Stimulated activated naive B cell treated with anti-CD40 and anti-IgM and Interleukin-4, amounts not matched to agents 10 μg/mL and 1 μg/mL and 100 μg/mL, for 72 hours (primary cell): Measurements from ENCODE around the gene FHOD3.
A peak's percentile ranks its signal among the peaks of the same experiment; 100 is the strongest.

Experiments
- ATAC-seq, 2 donors: fragments of 150-1000 bp; cut with Tn5 transposase; replicated peaks; 2 replicates each; pipeline ENCODE4 v1.10.0; 2021; ENCODE audit warnings: moderate library complexity in 1 of 2
- DNase-seq: peaks from one replicate; pipeline ENCODE4 v3.0.0; 2021
- H3K27ac Mint-ChIP-seq: one replicate; pipeline ENCODE4 v1.8.0; 2022; ENCODE audit warnings: mild to moderate bottlenecking, mixed read lengths
- H3K27me3 Mint-ChIP-seq, 2 donors: one replicate each; pipeline ENCODE4 v1.8.0; 2022; ENCODE audit warnings: mixed read lengths in 2 of 2
- H3K36me3 Mint-ChIP-seq, 2 donors: one replicate each; pipeline ENCODE4 v1.8.0; 2022; ENCODE audit warnings: mixed read lengths in 2 of 2, mild to moderate bottlenecking in 1 of 2
- H3K4me1 Mint-ChIP-seq, 2 donors: one replicate each; pipeline ENCODE4 v1.8.0; 2022; ENCODE audit warnings: mixed read lengths in 2 of 2, mild to moderate bottlenecking in 1 of 2
- H3K4me3 Mint-ChIP-seq, 2 donors: one replicate each; pipeline ENCODE4 v1.8.0; 2022; ENCODE audit warnings: mild to moderate bottlenecking in 2 of 2, mixed read lengths in 2 of 2, moderate library complexity in 1 of 2
- H3K9me3 Mint-ChIP-seq, 2 donors: one replicate each; pipeline ENCODE4 v1.8.0; 2022; ENCODE audit warnings: mixed read lengths in 2 of 2, mild to moderate bottlenecking in 1 of 2

FHOD3 gene

GRCh38 chr18:36358141-36358540 lies 60.6 kb downstream of the FHOD3 start:
- Mint-ChIP-seq H3K9me3 (peaks cover 0 to 3% of the 10 kb centered on the region in 2 donors), H3K27me3 (peaks cover 21 to 26% of the 10 kb centered on the region in 2 donors)

GRCh38 chr18:36360256-36360909 lies 62.9 kb downstream of the FHOD3 start:
- Mint-ChIP-seq H3K4me3 (no peak overlapping the region), H3K27ac (no peak overlapping the region), H3K4me1 (no peaks in the 10 kb centered on the region), H3K36me3 (no peaks in the 10 kb centered on the region), H3K9me3 (peaks cover 0 to 3% of the 10 kb centered on the region in 2 donors), H3K27me3 (peaks cover 27 to 33% of the 10 kb centered on the region in 2 donors)
- DNase-seq (no peak), ATAC-seq (no peak)

More at GRCh38 chr18:36358141-36358540, 60.6 kb downstream of the FHOD3 start:
- no peak overlapping the region for H3K4me3 Mint-ChIP-seq
- ATAC-seq, result no peak
- no peaks in the 10 kb centered on the region for H3K36me3 Mint-ChIP-seq
- H3K4me1 Mint-ChIP-seq, result no peaks in the 10 kb centered on the region
- no peak overlapping the region for H3K27ac Mint-ChIP-seq
- no peak for DNase-seq

- no peak overlapping the region for H3K27ac Mint-ChIP-seq
- no peak for ATAC-seq
- no peak for DNase-seq
- H3K9me3 Mint-ChIP-seq, result peaks cover 0 to 3% of the 10 kb centered on the region in 2 donors
- H3K27me3 Mint-ChIP-seq, result peaks cover 23 to 35% of the 10 kb centered on the region in 2 donors
- no peaks in the 10 kb centered on the region for H3K4me1 Mint-ChIP-seq
- H3K36me3 Mint-ChIP-seq, result no peaks in the 10 kb centered on the region
- no peak overlapping the region for H3K4me3 Mint-ChIP-seq
These were observed 67.6 kb downstream of the FHOD3 start for GRCh38 chr18:36364911-36365624.

GRCh38 chr18:36365836-36366775 lies 68.6 kb downstream of the FHOD3 start:
- no peak overlapping the region for H3K27ac Mint-ChIP-seq
- H3K36me3 Mint-ChIP-seq, result no peaks in the 10 kb centered on the region
- H3K4me1 Mint-ChIP-seq, result no peaks in the 10 kb centered on the region
- no peak overlapping the region for H3K4me3 Mint-ChIP-seq
- H3K9me3 Mint-ChIP-seq, result peaks cover 4% of the 10 kb centered on the region in 2 donors
- peaks cover 20 to 34% of the 10 kb centered on the region in 2 donors for H3K27me3 Mint-ChIP-seq
- ATAC-seq (no peak), DNase-seq (no peak)

DNA sequence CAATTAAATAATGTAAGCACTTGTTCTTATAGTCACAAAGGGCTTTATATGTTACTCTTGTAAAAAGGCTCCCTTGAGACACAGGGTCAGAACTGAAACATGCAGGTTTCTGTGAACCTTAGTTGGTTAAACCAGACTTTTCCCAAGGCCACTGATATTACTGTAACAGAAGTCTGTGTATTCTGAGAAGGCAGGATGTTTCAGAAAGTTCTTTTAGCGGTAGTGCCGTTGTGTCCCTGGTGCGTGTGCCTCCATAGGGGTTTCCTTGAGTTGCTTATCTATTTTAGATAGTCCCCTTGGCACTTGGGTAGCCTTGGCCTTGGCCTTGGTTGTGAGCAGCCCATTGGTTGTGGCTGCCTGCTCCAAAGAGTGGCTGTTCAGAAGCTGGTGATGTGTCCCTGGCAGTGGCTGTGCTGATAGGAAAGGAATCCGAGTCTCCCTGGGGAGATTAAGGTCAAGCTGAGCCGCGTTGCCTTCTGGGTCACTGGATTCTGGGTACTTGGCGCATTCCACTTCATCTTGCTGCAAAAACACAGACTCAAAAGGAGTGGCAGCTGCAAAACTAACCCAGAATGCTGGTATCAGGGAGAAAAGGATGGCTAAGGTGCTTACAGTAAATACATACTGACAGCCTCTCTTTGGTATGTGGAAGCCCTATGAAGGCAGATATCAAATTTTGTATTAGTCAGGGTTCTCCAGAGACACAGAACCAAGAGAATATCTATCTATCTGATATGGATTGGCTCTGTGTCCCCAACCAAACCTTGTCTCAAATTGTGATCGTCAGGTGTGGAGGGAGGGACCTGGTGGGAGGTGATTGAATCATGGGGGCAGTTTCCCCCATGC lies 69.7 kb downstream of the FHOD3 start:
- DNase-seq, result no peak
- no peak overlapping the region for H3K27ac Mint-ChIP-seq
- no peaks in the 10 kb centered on the region for H3K4me1 Mint-ChIP-seq
- H3K36me3 Mint-ChIP-seq, result peaks cover 0 to 4% of the 10 kb centered on the region in 2 donors
- no peak for ATAC-seq
- peaks cover 25 to 36% of the 10 kb centered on the region in 2 donors for H3K27me3 Mint-ChIP-seq
- peaks cover 10 to 13% of the 10 kb centered on the region in 2 donors for H3K9me3 Mint-ChIP-seq
- no peak overlapping the region for H3K4me3 Mint-ChIP-seq

- no peak overlapping the region for H3K4me3 Mint-ChIP-seq
- no peaks in the 10 kb centered on the region for H3K4me1 Mint-ChIP-seq
- ATAC-seq, result no peak
- peaks cover 0 to 4% of the 10 kb centered on the region in 2 donors for H3K36me3 Mint-ChIP-seq
- peaks cover 35 to 43% of the 10 kb centered on the region in 2 donors for H3K27me3 Mint-ChIP-seq
- DNase-seq, result no peak
- no peak overlapping the region for H3K27ac Mint-ChIP-seq
- H3K9me3 Mint-ChIP-seq, result peaks cover 8 to 17% of the 10 kb centered on the region in 2 donors
These were observed 71.4 kb downstream of the FHOD3 start for GRCh38 chr18:36368889-36369288.

DNA sequence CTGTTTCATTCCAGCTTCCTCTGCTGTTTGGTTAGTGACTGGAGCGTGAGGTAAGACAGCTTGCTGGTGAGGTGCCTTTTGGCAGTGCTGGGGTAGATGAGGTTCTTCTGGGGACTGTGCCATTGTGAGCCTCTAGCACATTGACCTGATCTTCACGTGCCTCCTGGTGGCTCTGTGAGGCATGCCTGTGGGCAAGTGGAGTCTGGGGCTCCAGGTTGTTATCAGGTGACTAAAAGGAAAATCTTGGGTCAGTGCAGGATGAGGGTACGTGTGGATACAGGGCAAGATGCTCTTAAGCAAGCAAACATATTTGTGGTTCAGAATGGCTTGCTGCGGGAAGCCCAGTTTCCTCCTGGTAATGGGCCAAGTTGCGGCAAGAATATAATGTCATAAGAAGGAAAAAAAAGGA lies 75.4 kb downstream of the FHOD3 start:
- ATAC-seq, result no peak
- peaks cover 8 to 17% of the 10 kb centered on the region in 2 donors for H3K9me3 Mint-ChIP-seq
- no peaks in the 10 kb centered on the region for H3K4me1 Mint-ChIP-seq

DNA sequence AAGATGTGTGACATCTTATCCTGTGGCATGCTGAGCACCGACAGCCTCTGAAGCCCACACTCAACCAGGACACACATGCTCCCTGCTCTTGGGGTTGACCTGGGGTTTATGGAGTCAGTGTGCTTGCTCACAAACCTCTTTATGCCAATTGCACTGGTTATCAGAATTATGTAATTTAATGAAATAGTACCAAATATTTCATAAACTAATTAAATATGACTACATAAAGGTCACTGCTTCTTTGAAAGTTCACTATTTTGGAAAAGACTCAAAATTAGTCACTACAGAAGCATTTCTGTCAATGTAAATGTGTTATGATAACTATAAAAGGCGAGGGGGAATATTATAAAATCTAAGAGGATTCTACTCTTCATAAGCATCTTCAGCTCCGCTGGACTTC lies 76.7 kb downstream of the FHOD3 start:
- Mint-ChIP-seq H3K36me3 (peaks cover 0 to 4% of the 10 kb centered on the region in 2 donors), H3K4me1 (no peaks in the 10 kb centered on the region), H3K9me3 (peaks cover 8 to 17% of the 10 kb centered on the region in 2 donors), H3K27ac (no peak overlapping the region), H3K4me3 (no peak overlapping the region), H3K27me3 (peaks cover 40 to 51% of the 10 kb centered on the region in 2 donors)
- DNase-seq (no peak), ATAC-seq (no peak)

More for the DNA sequence above, 75.4 kb downstream of the FHOD3 start:
- DNase-seq, result no peak
- Mint-ChIP-seq H3K27ac (no peak overlapping the region), H3K27me3 (peaks cover 42 to 47% of the 10 kb centered on the region in 2 donors), H3K4me3 (no peak overlapping the region), H3K36me3 (peaks cover 0 to 4% of the 10 kb centered on the region in 2 donors)

DNA sequence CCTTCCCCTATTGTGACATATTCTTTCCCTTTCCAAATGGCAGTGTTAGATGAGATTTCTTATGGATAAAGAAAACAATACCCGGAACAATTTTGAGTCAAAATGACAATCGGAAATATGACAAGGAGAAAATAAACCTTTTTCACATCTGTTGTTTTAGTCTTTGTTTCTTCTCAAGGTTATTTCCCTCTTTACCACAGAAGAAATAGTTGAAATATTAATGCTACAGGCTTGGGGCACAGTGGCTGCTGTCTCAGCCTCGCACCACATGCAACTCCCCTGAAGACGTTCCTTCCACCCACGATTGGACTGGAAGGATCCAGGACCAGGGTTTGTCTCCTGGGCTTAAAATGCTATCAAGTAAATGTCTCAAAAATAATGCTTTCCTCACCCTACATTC lies 77.6 kb downstream of the FHOD3 start:
- no peak overlapping the region for H3K27ac Mint-ChIP-seq
- H3K27me3 Mint-ChIP-seq, result peaks cover 40 to 51% of the 10 kb centered on the region in 2 donors
- H3K4me3 Mint-ChIP-seq, result no peak overlapping the region
- no peak for ATAC-seq
- no peaks in the 10 kb centered on the region for H3K4me1 Mint-ChIP-seq
- H3K36me3 Mint-ChIP-seq, result peaks cover 0 to 4% of the 10 kb centered on the region in 2 donors
- no peak for DNase-seq
- peaks cover 8 to 17% of the 10 kb centered on the region in 2 donors for H3K9me3 Mint-ChIP-seq

- H3K4me3 Mint-ChIP-seq, result no peak overlapping the region
- peaks cover 43 to 48% of the 10 kb centered on the region in 2 donors for H3K27me3 Mint-ChIP-seq
- peaks cover 0 to 4% of the 10 kb centered on the region in 2 donors for H3K36me3 Mint-ChIP-seq
- H3K9me3 Mint-ChIP-seq, result peaks cover 5 to 10% of the 10 kb centered on the region in 2 donors
- no peaks in the 10 kb centered on the region for H3K4me1 Mint-ChIP-seq
- ATAC-seq, result no peak
- no peak for DNase-seq
- no peak overlapping the region for H3K27ac Mint-ChIP-seq
These were observed 78.8 kb downstream of the FHOD3 start for GRCh38 chr18:36376361-36376760.

- peaks cover 1% of the 10 kb centered on the region in 2 donors for H3K9me3 Mint-ChIP-seq
- peak in 1 of 2 donors; percentile 31 for ATAC-seq
- H3K36me3 Mint-ChIP-seq, result no peaks in the 10 kb centered on the region
- H3K4me1 Mint-ChIP-seq, result no peaks in the 10 kb centered on the region
- DNase-seq, result no peak
- H3K27me3 Mint-ChIP-seq, result peaks cover 40 to 45% of the 10 kb centered on the region in 2 donors
- H3K27ac Mint-ChIP-seq, result no peak overlapping the region
- no peak overlapping the region for H3K4me3 Mint-ChIP-seq
These were observed 80.1 kb downstream of the FHOD3 start for GRCh38 chr18:36377626-36378025.

DNA sequence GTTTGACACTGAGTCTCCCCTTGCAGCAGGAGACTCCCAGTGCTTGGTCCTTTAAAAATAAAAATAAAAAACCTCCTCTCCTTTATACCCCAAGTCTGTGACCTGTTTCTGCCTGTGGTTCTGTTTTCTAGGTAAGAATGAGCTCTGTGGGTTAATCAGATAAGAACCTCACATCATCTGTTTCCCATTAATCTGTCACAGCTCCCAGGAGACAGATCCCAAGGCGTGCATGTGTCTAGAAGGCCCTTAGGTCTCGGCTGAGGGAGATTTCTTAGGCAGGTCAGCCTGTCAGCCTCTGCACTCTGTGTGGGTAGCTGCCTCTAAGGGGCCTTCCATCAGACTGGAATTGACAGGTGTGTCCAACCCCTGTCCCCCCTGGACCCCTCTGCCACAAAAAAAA lies 80.7 kb downstream of the FHOD3 start:
- Mint-ChIP-seq H3K9me3 (peaks cover 0 to 1% of the 10 kb centered on the region in 2 donors), H3K36me3 (no peaks in the 10 kb centered on the region), H3K4me3 (no peak overlapping the region), H3K27me3 (peaks cover 39 to 45% of the 10 kb centered on the region in 2 donors), H3K4me1 (no peaks in the 10 kb centered on the region), H3K27ac (no peak overlapping the region)
- ATAC-seq, result no peak
- no peak for DNase-seq

DNA sequence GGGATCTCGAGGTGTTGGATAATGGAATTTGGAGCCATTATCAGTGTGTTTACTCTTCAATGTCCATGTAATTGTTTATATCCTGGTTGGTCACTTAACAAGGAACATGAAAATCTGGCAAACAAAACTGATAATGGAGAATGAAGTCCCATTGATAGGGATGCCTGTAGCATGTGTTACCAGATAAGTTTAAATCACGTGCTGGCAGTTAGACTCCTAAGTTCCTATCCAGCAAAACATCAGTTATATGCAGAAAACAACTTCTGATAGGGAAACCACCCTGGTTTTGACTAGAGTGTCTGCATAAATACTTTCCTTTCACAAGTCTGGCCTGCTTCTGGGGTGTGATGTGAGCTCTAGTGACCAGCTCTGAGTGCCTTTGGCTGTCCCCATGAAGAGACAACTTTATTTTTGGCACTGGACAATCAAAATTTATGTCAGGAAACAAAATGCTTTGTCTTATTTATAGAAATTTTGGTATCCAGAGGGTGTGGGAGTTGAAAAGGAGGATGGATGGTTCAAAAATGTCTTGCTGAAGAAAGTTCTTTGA lies 82.0 kb downstream of the FHOD3 start:
- H3K27me3 Mint-ChIP-seq, result peaks cover 31 to 39% of the 10 kb centered on the region in 2 donors

More for the DNA sequence above, 82.0 kb downstream of the FHOD3 start:
- DNase-seq (no peak), ATAC-seq (no peak)
- H3K36me3 Mint-ChIP-seq, result no peaks in the 10 kb centered on the region
- H3K4me3 Mint-ChIP-seq, result no peak overlapping the region
- H3K4me1 Mint-ChIP-seq, result no peaks in the 10 kb centered on the region
- H3K27ac Mint-ChIP-seq, result no peak overlapping the region
- peaks cover 0 to 1% of the 10 kb centered on the region in 2 donors for H3K9me3 Mint-ChIP-seq
